T-cell (primary cell): Measurements from ENCODE around the gene PIPOX. TPM values are rescaled to one million over a fixed set of nuclear protein-coding genes. Genes with fewer than 3 reads are reported as not detected.

Experiments used
- ATAC-seq, 4 experiments: fragments of 200-7000 bp in 3 of 4; fragments of 150-1000 bp in 1 of 4; cut with Tn5 transposase; replicated peaks in 1 of 4; 1 replicate in 3 of 4; 2 replicates in 1 of 4; pipeline ENCODE4 v1.10.0; 2021; ENCODE audit warnings: moderate library complexity in 3 of 4, mild to moderate bottlenecking in 2 of 4, moderate number of reproducible peaks in 1 of 4
- CTCF ChIA-PET, 2 donors: fragments of 300-600 bp; sonication (Branson Sonifier 250); formaldehyde crosslinking; loops; one replicate each; lab custom pipeline; 2022; ENCODE audit warnings: antibody characterized with exemption in 2 of 2; lab: Charles Lee
- POLR2A ChIA-PET, 2 donors: fragments of 300-600 bp; sonication (Branson Sonifier 250); formaldehyde crosslinking; loops; one replicate each; lab custom pipeline; 2022; ENCODE audit warnings: antibody characterized with exemption in 2 of 2; lab: Charles Lee
- DNase-seq, 35 experiments: peaks; one replicate each; pipeline versions ENCODE4 v3.0.0 to v3.0.0-alpha.2; 2013 to 2023
- H3K27ac ChIP-seq: one replicate; pipeline ENCODE4 v1.5.1; 2013; ENCODE audit warnings: low read length
- H3K27me3 ChIP-seq, 2 experiments: replicated peaks in 1 of 2; 1 replicate in 1 of 2; 2 replicates in 1 of 2; pipeline versions ENCODE4 v1.6.1 to v1.7.0; 2013; ENCODE audit warnings: low read length in 1 of 2, mixed read lengths in 1 of 2; ENCODE audit not compliant: control insufficient read depth in 2 of 2, insufficient read depth in 2 of 2; ENCODE audit errors: extremely low read depth in 1 of 2
- H3K36me3 ChIP-seq, 2 donors: 1 replicate in 1 of 2; 2 replicates in 1 of 2; pipeline versions ENCODE4 v1.6.1 to v1.7.0; 2013; ENCODE audit warnings: low read length in 1 of 2; ENCODE audit not compliant: control insufficient read depth in 2 of 2, insufficient read depth in 1 of 2; ENCODE audit errors: extremely low read depth in 1 of 2
- H3K4me1 ChIP-seq, 2 experiments: 1 replicate in 1 of 2; 2 replicates in 1 of 2; pipeline versions ENCODE4 v1.6.1 to v1.7.0; 2013; ENCODE audit warnings: low read length in 2 of 2, mixed read lengths in 1 of 2; ENCODE audit not compliant: insufficient read depth in 2 of 2, control insufficient read depth in 1 of 2; ENCODE audit errors: extremely low read depth in 1 of 2
- H3K4me3 ChIP-seq, 2 donors: 1 replicate in 1 of 2; 2 replicates in 1 of 2; pipeline versions ENCODE4 v1.5.1 to v1.7.0; 2013; ENCODE audit warnings: mild to moderate bottlenecking in 2 of 2, low read length in 1 of 2, moderate library complexity in 1 of 2; ENCODE audit not compliant: control insufficient read depth in 1 of 2; ENCODE audit errors: extremely low read depth in 1 of 2
- H3K9me3 ChIP-seq: 2 replicates; pipeline ENCODE4 v1.7.0; 2013
- H3K27ac Mint-ChIP-seq, 2 donors: one replicate each; pipeline ENCODE4 v1.8.0; 2020 to 2021; ENCODE audit warnings: mild to moderate bottlenecking in 2 of 2, mixed read lengths in 2 of 2
- H3K27me3 Mint-ChIP-seq, 2 donors: one replicate each; pipeline ENCODE4 v1.8.0; 2021 to 2022; ENCODE audit warnings: mixed read lengths in 2 of 2
- H3K36me3 Mint-ChIP-seq: one replicate; pipeline ENCODE4 v1.8.0; 2021; ENCODE audit warnings: mixed read lengths
- H3K4me1 Mint-ChIP-seq, 3 donors: one replicate each; pipeline ENCODE4 v1.8.0; 2020 to 2022; ENCODE audit warnings: mixed read lengths in 3 of 3, mild to moderate bottlenecking in 1 of 3
- H3K4me3 Mint-ChIP-seq, 3 donors: one replicate each; pipeline ENCODE4 v1.8.0; 2020 to 2022; ENCODE audit warnings: mild to moderate bottlenecking in 3 of 3, mixed read lengths in 3 of 3, moderate library complexity in 3 of 3
- H3K9me3 Mint-ChIP-seq, 3 donors: one replicate each; pipeline ENCODE4 v1.8.0; 2020 to 2022; ENCODE audit warnings: mixed read lengths in 3 of 3
- WGBS: methylation state at CpG from one replicate; pipeline ENCODE4 v1.1.5; 2013; ENCODE audit warnings: missing lambda C conversion rate; ENCODE audit not compliant: insufficient coverage; 5-methylcytosine and 5-hydroxymethylcytosine counted together
- total RNA-seq, 35 experiments: library from RNA in 6 of 35; stranded (reverse) in 6 of 35; fragments of 120-200 nt in 1 of 35; gene quantifications; one replicate each; pipeline versions ENCODE4 v1.2.1 to v1.2.4 and lab custom pipeline; 2013 to 2026

Gene PIPOX
- total RNA-seq, 5 donors from 2014 or later (not counting 1 experiment from before 2014, with no cell fraction given): 2.4 to 5.7 (median 4.6) TPM

GRCh38 chr17:29078183-29079045 lies 35.5 kb downstream of the PIPOX start:
- no peak overlapping the region for H3K27ac ChIP-seq
- ChIA-PET POLR2A (interaction anchor here in 1 of 2 donors (0.6 kb wide), 1 partner anchor 59 kb away, joined by 4 read pairs; no protein-coding TSS in a partner anchor), CTCF (no interaction called here)
- DNase-seq (no peak), ATAC-seq (no peak)
- no peaks in the 10 kb centered on the region for H3K27me3 ChIP-seq
- H3K27me3 Mint-ChIP-seq: no peaks in the 10 kb centered on the region
- peaks cover 0 to 5% (median 0%) of the 10 kb centered on the region in 3 donors for H3K4me1 Mint-ChIP-seq
- H3K36me3 ChIP-seq: peaks cover 26 to 47% of the 10 kb centered on the region in 2 donors
- WGBS: 97% methylated on average over 6 of the region's 9 CpGs
- peaks cover 0 to 10% of the 10 kb centered on the region in 2 experiments for H3K4me1 ChIP-seq
- H3K9me3 Mint-ChIP-seq: no peaks in the 10 kb centered on the region
- H3K9me3 ChIP-seq: no peaks in the 10 kb centered on the region
- H3K36me3 Mint-ChIP-seq: peaks cover 25% of the 10 kb centered on the region
- H3K4me3 Mint-ChIP-seq: no peak overlapping the region
- H3K4me3 ChIP-seq: no peak overlapping the region
- H3K27ac Mint-ChIP-seq: no peak overlapping the region

GRCh38 chr17:29079433-29079832 lies 36.5 kb downstream of the PIPOX start:
- 94% methylated on average over 16 of the region's 16 CpGs for WGBS
- no peaks in the 10 kb centered on the region for H3K9me3 ChIP-seq
- CTCF ChIA-PET: no interaction called here
- H3K27me3 Mint-ChIP-seq: no peaks in the 10 kb centered on the region
- no peak overlapping the region for H3K4me3 Mint-ChIP-seq
- peaks cover 0 to 6% of the 10 kb centered on the region in 2 experiments for H3K4me1 ChIP-seq
- H3K27me3 ChIP-seq: no peaks in the 10 kb centered on the region
- H3K4me3 ChIP-seq: no peak overlapping the region
- POLR2A ChIA-PET: no interaction called here
- H3K27ac Mint-ChIP-seq: no peak overlapping the region
- peaks cover 35% of the 10 kb centered on the region for H3K36me3 Mint-ChIP-seq
- H3K27ac ChIP-seq: no peak overlapping the region
- no peak for DNase-seq
- H3K9me3 Mint-ChIP-seq: no peaks in the 10 kb centered on the region
- no peak for ATAC-seq
- H3K4me1 Mint-ChIP-seq: peaks cover 0 to 5% (median 0%) of the 10 kb centered on the region in 3 donors
- H3K36me3 ChIP-seq: peaks cover 30 to 57% of the 10 kb centered on the region in 2 donors

DNA sequence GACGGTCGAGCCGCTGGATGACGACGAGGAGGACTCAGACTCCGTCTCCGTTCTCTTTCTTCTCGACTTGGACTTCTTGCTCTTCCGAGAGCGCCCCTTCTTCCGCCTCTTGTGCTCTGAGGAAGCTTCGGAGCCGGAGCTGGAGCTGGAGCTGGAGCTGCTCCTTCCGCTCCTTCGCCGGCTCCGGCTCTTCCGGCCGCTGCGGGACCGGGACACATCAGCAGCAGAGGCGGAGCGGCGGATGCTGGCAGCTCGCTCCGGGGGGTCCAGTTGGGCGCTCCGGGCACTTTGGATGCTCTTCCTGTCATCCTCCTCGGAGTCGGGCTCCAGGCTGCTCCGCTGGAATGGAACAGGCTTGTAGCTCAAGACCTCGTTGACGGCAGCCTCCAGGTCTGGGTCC lies 36.9 kb downstream of the PIPOX start:
- H3K9me3 ChIP-seq: no peaks in the 10 kb centered on the region
- DNase-seq (no peak), ATAC-seq (no peak)
- H3K36me3 ChIP-seq: peaks cover 30 to 61% of the 10 kb centered on the region in 2 donors
- no peaks in the 10 kb centered on the region for H3K27me3 ChIP-seq
- peaks cover 36% of the 10 kb centered on the region for H3K36me3 Mint-ChIP-seq
- H3K9me3 Mint-ChIP-seq: no peaks in the 10 kb centered on the region
- H3K4me1 Mint-ChIP-seq: peaks cover 0 to 2% (median 0%) of the 10 kb centered on the region in 3 donors
- no peaks in the 10 kb centered on the region for H3K27me3 Mint-ChIP-seq
- POLR2A ChIA-PET: no interaction called here
- no peak overlapping the region for H3K4me3 Mint-ChIP-seq
- peaks cover 0 to 1% of the 10 kb centered on the region in 2 experiments for H3K4me1 ChIP-seq
- CTCF ChIA-PET: no interaction called here
- H3K27ac ChIP-seq: no peak overlapping the region
- H3K4me3 ChIP-seq: no peak overlapping the region
- WGBS: 97% methylated on average over 33 of the region's 33 CpGs
- H3K27ac Mint-ChIP-seq: no peak overlapping the region

DNA sequence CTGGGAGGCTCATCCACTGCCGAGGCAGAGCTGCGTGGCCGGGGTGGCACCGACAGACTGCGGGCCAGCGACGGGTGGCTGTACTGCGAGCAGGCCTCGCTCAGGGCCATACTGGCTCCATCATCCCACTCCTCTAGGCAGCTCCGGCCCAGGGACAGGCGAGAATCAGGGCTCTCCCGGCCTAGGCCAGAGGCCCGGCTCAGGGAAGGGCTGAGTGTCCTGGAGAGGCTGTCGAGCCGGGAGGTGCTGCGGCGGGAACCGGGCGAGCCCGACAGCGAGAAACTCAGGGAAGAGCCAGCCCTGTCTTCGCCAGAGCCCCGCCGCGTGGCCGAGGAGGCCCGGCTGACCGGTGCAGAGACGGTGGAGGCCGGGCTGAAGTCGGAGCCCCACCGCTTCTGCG lies 37.4 kb downstream of the PIPOX start:
- no peak overlapping the region for H3K27ac ChIP-seq
- Mint-ChIP-seq H3K36me3 (peaks cover 36% of the 10 kb centered on the region), H3K27ac (no peak overlapping the region), H3K9me3 (no peaks in the 10 kb centered on the region), H3K4me1 (peaks cover 0 to 2% (median 0%) of the 10 kb centered on the region in 3 donors), H3K27me3 (no peaks in the 10 kb centered on the region), H3K4me3 (no peak overlapping the region)
- ChIA-PET POLR2A (no interaction called here), CTCF (interaction anchor here in 1 of 2 donors (0.5 kb wide), 1 partner anchor 1615 kb away, joined by 3 read pairs; no protein-coding TSS in a partner anchor)
- H3K4me3 ChIP-seq: no peak overlapping the region
- 97% methylated on average over 24 of the region's 33 CpGs for WGBS
- ATAC-seq (no peak), DNase-seq (no peak)
- H3K36me3 ChIP-seq: peaks cover 30 to 66% of the 10 kb centered on the region in 2 donors
- no peaks in the 10 kb centered on the region for H3K4me1 ChIP-seq
- H3K9me3 ChIP-seq: no peaks in the 10 kb centered on the region
- H3K27me3 ChIP-seq: no peaks in the 10 kb centered on the region

DNA sequence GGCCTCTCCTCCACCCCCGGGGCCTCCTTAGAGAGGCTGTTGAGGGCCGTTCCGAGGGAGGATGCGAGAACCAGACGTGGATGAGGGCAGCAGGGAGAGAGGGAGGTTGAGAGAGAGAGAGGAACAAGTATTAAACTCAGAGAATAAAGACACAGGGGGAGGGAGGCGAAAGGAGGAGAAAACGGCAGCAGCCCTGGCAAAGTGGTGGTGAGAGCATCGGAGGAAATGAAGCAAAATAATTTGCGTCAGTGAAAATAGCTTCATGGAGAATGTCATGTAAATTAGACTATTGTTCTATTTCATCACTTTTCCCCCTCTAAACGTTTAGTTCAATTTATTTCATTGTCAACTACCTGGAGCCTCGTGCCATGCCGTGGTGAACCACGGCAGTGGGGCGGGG lies 38.0 kb downstream of the PIPOX start:
- no peaks in the 10 kb centered on the region for H3K4me1 Mint-ChIP-seq
- H3K27ac Mint-ChIP-seq: no peak overlapping the region
- CTCF ChIA-PET: interaction anchor here (0.5 kb wide), 2 partner anchors 290 to 1614 kb away, joined by 3 to 4 read pairs; no protein-coding TSS in a partner anchor
- ATAC-seq: no peak
- Histone ChIP-seq H3K4me1 (no peaks in the 10 kb centered on the region), H3K4me3 (no peak overlapping the region), H3K27ac (no peak overlapping the region), H3K9me3 (no peaks in the 10 kb centered on the region), H3K36me3 (peaks cover 30 to 72% of the 10 kb centered on the region in 2 donors), H3K27me3 (no peaks in the 10 kb centered on the region)
- H3K36me3 Mint-ChIP-seq: peaks cover 39% of the 10 kb centered on the region
- DNase-seq: no peak
- no peak overlapping the region for H3K4me3 Mint-ChIP-seq
- H3K27me3 Mint-ChIP-seq: no peaks in the 10 kb centered on the region
- H3K9me3 Mint-ChIP-seq: no peaks in the 10 kb centered on the region
- WGBS: 94% methylated on average over 9 of the region's 14 CpGs
- POLR2A ChIA-PET: no interaction called here

DNA sequence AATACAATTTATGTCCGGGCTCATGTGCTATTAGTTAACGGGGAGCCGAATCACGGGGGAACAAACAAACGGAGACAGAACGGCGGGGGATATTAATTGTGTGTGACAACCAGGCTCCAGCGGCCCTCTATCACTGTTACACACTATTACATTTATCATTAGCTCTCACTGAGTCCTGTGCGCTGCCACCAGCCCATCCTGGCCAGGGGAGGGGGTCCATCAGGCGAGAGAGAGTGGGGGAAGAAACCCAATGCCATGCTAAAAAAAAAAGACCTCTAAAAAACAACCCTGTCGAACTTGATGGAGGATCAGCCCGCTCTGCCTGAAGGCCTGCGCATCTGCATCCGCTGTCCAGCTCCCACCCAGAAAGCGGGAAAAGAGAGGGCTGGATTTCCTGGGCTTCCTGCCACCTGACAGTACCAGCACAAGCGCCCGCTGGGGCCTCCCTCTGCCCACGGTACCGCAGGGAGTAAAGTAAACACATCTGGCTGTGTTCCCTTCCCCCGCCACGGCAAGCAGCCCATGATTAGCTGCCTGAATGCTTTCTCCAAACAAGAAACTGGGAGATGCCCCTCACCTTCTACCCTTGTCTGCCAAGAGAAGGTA lies 41.7 kb downstream of the PIPOX start:
- Histone ChIP-seq H3K4me3 (no peak overlapping the region), H3K9me3 (no peaks in the 10 kb centered on the region), H3K27ac (no peak overlapping the region), H3K36me3 (peaks cover 20 to 78% of the 10 kb centered on the region in 2 donors), H3K27me3 (no peaks in the 10 kb centered on the region), H3K4me1 (no peaks in the 10 kb centered on the region)
- Mint-ChIP-seq H3K36me3 (peaks cover 52% of the 10 kb centered on the region), H3K27me3 (no peaks in the 10 kb centered on the region), H3K4me1 (no peaks in the 10 kb centered on the region), H3K27ac (no peak overlapping the region), H3K9me3 (no peaks in the 10 kb centered on the region), H3K4me3 (no peak overlapping the region)
- ATAC-seq (no peak), DNase-seq (no peak)
- WGBS: 97% methylated on average over 7 of the region's 21 CpGs
- CTCF ChIA-PET: no interaction called here
- POLR2A ChIA-PET: no interaction called here
